Adrenal gland (tissue), 12 donors: ENCODE data around the gene NPFFR1. TPM values are rescaled to one million over a fixed set of nuclear protein-coding genes. Genes with fewer than 3 reads are reported as not detected.
"Not testable (repeated sequence)": the region's sequence is repeated elsewhere in the genome, so short reads cannot be mapped to it uniquely, and the experiment has no call there.

Source experiments
- DNase-seq, 7 donors: peaks; one replicate each; pipeline ENCODE4 v3.0.0-alpha.2; 2019 to 2020
- H3K27ac ChIP-seq, 5 donors: fragments of 200-600 bp; sonication (generic) in 4 of 5; 1 replicate in 3 of 5; 2 replicates in 2 of 5; pipeline versions ENCODE4 v1.5.1 to v1.8.0; 2016 to 2020; ENCODE audit warnings: mild to moderate bottlenecking in 1 of 5
- H3K27me3 ChIP-seq: fragments of 200-600 bp; 2 replicates; pipeline ENCODE4 v1.8.0; 2021
- H3K36me3 ChIP-seq, 2 donors: fragments of 200-600 bp; replicated peaks in 1 of 2; 1 replicate in 1 of 2; 2 replicates in 1 of 2; pipeline versions ENCODE4 v1.5.1 to v1.8.0; 2018 to 2022
- H3K4me1 ChIP-seq, 2 donors: fragments of 200-600 bp; replicated peaks in 1 of 2; 1 replicate in 1 of 2; 2 replicates in 1 of 2; pipeline versions ENCODE4 v1.5.1 to v1.8.0; 2018 to 2021
- H3K4me3 ChIP-seq, 4 donors: fragments of 200-600 bp; sonication (generic) in 3 of 4; one replicate each; pipeline ENCODE4 v1.5.1; 2016 to 2018
- H3K9me3 ChIP-seq, 3 donors: fragments of 200-600 bp; sonication (generic) in 1 of 3; replicated peaks in 1 of 3; 1 replicate in 2 of 3; 2 replicates in 1 of 3; pipeline versions ENCODE4 v1.5.1 to v1.8.0; 2016 to 2021
- POLR2A ChIP-seq, 2 donors: fragments of 450-650 bp; IDR thresholded peaks; one replicate each; pipeline ENCODE4 v1.6.1; 2017; ENCODE audit warnings: antibody characterized with exemption in 2 of 2, mild to moderate bottlenecking in 2 of 2, moderate library complexity in 1 of 2
- WGBS, 4 donors: extraction: QIAGEN DNeasy Blood & Tissue Kit in 2 of 4; methylation state at CpG; one replicate each; pipeline versions ENCODE4 v1.1.5 to v1.1.7; 2013 to 2017; 5-methylcytosine and 5-hydroxymethylcytosine counted together
- intact Hi-C, 2 donors: fragments of 100-400 bp; cut with DNase I; formaldehyde crosslinking; loops; one replicate each; pipeline versions ENCODE4 v1.14.1 to v1.15.0; 2022 to 2023
- polyA plus RNA-seq, 3 donors: library from polyadenylated mRNA; stranded (reverse); fragments of 200-250 nt in 2 of 3; fragments of 350-450 nt in 1 of 3; fragmentation: Illumina TruSeq in 1 of 3; extraction: RNeasy Lipid Tissue Mini Kit (QIAGEN cat#74804) in 1 of 3; gene quantifications; one replicate each; pipeline ENCODE4 v1.2.3, GENCODE V29; 2013 to 2014
- total RNA-seq, 9 donors: library from RNA; depleted of rRNA in 4 of 9; stranded (reverse); fragments of >200 nt in 4 of 9; fragments of 120-200 nt in 1 of 9; fragmentation: NEBNext Ultra II Directional in 1 of 9; extraction: Animal tissue kit (Norgen Biotek cat#: 25700) in 1 of 9; gene quantifications; one replicate each; pipeline versions ENCODE4 v1.1.0 to v1.2.4, GENCODE V29; 2013 to 2023
- TF ChIP-seq, protein P1 (sequence below), 6 experiments: fragments of 450-650 bp in 4 of 6; fragments of 200-600 bp in 2 of 6; sonication (generic) in 1 of 6; IDR thresholded peaks; 1 replicate in 5 of 6; 2 replicates in 1 of 6; pipeline versions ENCODE4 v1.5.1 to v1.8.0; 2016 to 2021; ENCODE audit warnings: antibody characterized with exemption in 6 of 6, mild to moderate bottlenecking in 2 of 6, moderate library complexity in 1 of 6
- donor health status: healthy with polysubstance abuse.
- donor health status: Bipolar disorder and iron deficiency.
- donor health status: DM: yes; HTN: yes; CAD: no.
- donor health status: DM: no; HTN: no; CAD: no.
- donor health status: DM: no; HTN: no; CAD: no.
- donor health status: DM: yes; HTN: yes; CAD: no.

NPFFR1 gene
- total and polyA plus RNA-seq, 12 donors: under 0.01 to 0.24 (median 0.03) TPM; not detected in 7

DNA sequence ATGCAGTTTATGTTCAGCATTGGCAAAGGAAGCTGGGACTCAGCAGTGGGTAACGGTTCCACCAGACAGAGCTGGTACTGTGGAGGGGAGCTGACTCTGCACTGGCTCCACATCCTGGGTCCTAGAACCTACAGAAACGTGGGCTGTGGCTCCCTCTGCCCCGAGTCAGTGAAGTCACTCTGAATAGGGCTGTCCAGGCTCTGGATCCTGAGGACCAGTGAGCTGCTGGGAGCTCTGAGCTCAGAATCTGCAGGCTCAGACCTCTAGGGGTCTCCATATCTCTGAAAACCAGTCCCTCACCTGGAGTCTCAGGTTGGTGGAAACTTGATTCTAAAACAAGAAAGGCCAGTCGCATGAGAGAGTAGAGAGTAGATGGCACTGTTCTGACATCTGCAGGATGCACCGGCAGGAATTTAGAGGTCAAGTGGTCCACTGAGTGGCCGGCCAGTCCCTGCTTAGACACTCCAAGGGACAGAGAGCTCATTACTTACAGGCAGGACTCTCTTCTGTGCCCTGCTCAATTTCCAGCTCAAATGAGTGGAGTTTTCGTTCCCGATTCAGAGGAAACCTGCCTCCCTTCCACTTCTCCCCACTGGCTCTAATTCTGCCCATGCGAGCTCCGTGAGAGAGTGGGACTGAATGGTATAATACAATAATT is 18.6 kb downstream of the NPFFR1 start:
- Histone ChIP-seq H3K27ac (no peak overlapping the region), H3K36me3 (no peaks in the 10 kb centered on the region), H3K27me3 (no peaks in the 10 kb centered on the region), H3K9me3 (no peaks in the 10 kb centered on the region), H3K4me3 (no peak overlapping the region), H3K4me1 (no peaks in the 10 kb centered on the region)
- WGBS, 4 donors: 48 to 66% (median 52%) methylated on average over 9 to 10 of the region's 10 CpGs
- no peak for DNase-seq
- no peak for TF ChIP-seq POLR2A (IDR thresholded peaks at IDR 0.05)
- TF ChIP-seq, protein P1, sequence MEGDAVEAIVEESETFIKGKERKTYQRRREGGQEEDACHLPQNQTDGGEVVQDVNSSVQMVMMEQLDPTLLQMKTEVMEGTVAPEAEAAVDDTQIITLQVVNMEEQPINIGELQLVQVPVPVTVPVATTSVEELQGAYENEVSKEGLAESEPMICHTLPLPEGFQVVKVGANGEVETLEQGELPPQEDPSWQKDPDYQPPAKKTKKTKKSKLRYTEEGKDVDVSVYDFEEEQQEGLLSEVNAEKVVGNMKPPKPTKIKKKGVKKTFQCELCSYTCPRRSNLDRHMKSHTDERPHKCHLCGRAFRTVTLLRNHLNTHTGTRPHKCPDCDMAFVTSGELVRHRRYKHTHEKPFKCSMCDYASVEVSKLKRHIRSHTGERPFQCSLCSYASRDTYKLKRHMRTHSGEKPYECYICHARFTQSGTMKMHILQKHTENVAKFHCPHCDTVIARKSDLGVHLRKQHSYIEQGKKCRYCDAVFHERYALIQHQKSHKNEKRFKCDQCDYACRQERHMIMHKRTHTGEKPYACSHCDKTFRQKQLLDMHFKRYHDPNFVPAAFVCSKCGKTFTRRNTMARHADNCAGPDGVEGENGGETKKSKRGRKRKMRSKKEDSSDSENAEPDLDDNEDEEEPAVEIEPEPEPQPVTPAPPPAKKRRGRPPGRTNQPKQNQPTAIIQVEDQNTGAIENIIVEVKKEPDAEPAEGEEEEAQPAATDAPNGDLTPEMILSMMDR (IDR thresholded peaks at IDR 0.05): no peak
- intact Hi-C loops: no loop called here

DNA sequence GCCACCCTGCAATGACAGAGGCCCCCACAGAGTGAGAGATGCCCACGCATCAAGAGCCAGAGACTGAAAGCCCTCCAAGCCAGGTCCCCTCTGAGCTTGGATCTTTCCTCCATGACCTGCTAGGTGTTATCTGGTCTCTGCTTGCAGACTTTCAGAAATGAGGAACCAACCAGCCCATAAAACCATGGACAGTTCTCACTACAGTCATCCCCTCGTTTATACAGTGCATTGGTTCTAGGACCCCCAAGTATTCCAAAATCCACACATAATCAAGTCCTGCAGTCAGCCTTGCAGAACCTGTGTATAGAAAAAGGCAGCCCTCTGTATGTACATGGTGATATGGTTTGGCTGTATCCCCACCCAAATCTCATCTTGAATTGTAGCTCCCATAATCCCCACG is 23.1 kb downstream of the NPFFR1 start:
- intact Hi-C loops: no loop called here
- TF ChIP-seq, protein P1 (IDR thresholded peaks at IDR 0.05): no peak
- no peak for TF ChIP-seq POLR2A (IDR thresholded peaks at IDR 0.05)

DNA sequence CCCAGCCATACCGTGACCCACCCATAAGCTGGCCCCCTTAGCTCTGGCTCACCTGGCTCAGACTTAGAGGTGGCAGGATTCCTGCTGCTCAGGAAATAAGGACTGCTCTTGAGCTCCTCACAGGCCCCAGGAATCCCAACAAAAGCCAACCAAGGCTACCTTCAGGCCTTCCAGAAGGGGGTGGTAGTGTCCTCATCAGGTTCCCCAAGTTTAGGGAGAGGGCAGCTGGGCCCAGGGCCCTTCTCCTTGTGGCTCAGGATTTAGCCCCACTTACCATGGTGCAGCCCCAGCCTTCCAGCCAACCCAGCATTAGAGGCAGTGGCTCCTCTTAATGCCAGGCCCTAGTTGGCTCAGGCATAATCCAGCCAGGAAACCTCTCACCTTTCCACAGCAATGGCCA is 23.5 kb downstream of the NPFFR1 start:
- Histone ChIP-seq H3K27me3 (peaks cover 10% of the 10 kb centered on the region), H3K9me3 (no peaks in the 10 kb centered on the region), H3K36me3 (no peaks in the 10 kb centered on the region), H3K4me1 (no peaks in the 10 kb centered on the region), H3K27ac (no peak overlapping the region), H3K4me3 (no peak overlapping the region)
- intact Hi-C loops: no loop called here
- TF ChIP-seq, protein P1 (IDR thresholded peaks at IDR 0.05): no peak
- TF ChIP-seq POLR2A (IDR thresholded peaks at IDR 0.05): no peak
- WGBS, 4 donors: 67 to 87% (median 81%) methylated on average over 1 of the region's 1 CpG; no CpG with 5 or more reads in 1 of the 4 donors
- DNase-seq: no peak

More for the DNA sequence above, 23.1 kb downstream of the NPFFR1 start:
- peaks cover 7% of the 10 kb centered on the region for H3K27me3 ChIP-seq
- DNase-seq: no peak
- no peaks in the 10 kb centered on the region for H3K4me1 ChIP-seq
- H3K4me3 ChIP-seq: no peak overlapping the region
- no peaks in the 10 kb centered on the region for H3K9me3 ChIP-seq
- no peak overlapping the region for H3K27ac ChIP-seq
- H3K36me3 ChIP-seq: no peaks in the 10 kb centered on the region
- WGBS, 4 donors: 91 to 100% (median 96%) methylated on average over 1 to 3 of the region's 3 CpGs

DNA sequence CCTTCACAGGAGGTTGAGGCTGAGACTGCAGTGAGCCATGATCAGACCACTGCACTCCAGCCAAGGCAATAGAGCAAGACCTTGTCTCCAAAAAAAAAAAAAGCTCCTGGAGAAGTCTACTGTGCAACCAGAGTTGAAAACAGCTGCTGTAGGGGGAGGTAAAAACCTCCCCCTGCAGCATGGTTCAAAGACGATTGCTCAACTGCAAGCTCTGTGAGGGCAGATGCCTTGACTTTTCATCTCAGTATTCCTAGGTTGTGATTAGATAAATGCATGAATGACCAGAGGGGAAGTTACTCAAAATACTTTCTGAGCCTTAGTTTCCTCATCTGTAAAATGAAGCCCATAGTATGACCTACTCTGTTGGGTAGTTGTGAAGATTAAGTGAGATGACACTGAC is 25.6 kb downstream of the NPFFR1 start:
- no peak for TF ChIP-seq POLR2A (IDR thresholded peaks at IDR 0.05)
- TF ChIP-seq, protein P1 (IDR thresholded peaks at IDR 0.05): no peak
- intact Hi-C loops: no loop called here
- no peaks in the 10 kb centered on the region for H3K36me3 ChIP-seq
- no peaks in the 10 kb centered on the region for H3K9me3 ChIP-seq
- no peak overlapping the region for H3K4me3 ChIP-seq
- H3K27me3 ChIP-seq: peaks cover 16% of the 10 kb centered on the region
- no peaks in the 10 kb centered on the region for H3K4me1 ChIP-seq
- 38 to 82% (median 68%) methylated on average over 1 of the region's 1 CpG for WGBS, 4 donors
- DNase-seq: no peak
- H3K27ac ChIP-seq: no peak overlapping the region

DNA sequence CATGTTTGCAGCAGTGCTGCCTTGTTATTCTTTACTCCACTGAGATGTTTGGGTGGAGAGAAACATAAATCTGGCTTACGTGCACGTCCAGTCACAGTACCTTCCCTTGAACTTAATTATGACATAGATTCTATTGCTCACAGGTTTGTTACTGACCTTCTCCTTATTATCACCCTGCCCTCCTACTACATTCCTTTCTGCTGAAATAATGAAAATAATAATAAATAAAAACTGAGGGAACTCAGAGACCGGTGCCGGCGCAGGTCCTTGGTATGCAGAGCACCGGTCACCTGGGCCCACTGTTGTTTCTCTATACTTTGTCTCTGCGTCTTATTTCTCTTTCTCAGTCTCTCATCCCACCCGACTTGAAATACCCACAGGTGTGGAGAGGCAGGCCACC is 26.0 kb downstream of the NPFFR1 start:
- H3K4me3 ChIP-seq, H3K27ac ChIP-seq, H3K4me1 ChIP-seq, intact Hi-C loops, H3K36me3 ChIP-seq, H3K9me3 ChIP-seq: not testable (repeated sequence)
- H3K27me3 ChIP-seq: peaks cover 16% of the 10 kb centered on the region
- 57 to 76% (median 67%) methylated on average over 8 of the region's 8 CpGs for WGBS, 4 donors
- DNase-seq: peak in 1 of 7 donors; percentile 37
